Endothelial cell of umbilical vein (primary cell): ENCODE measurements around the gene NMNAT3. TPM values are rescaled to one million over a fixed set of nuclear protein-coding genes. Genes with fewer than 3 reads are reported as not detected.

Experiments used
- BruUV-seq: library from RNA; stranded (reverse); fragments of 400-500 nt; replicated peaks from 2 replicates; lab custom pipeline; 2021; lab: Mats Ljungman, UMichigan
- CTCF ChIA-PET: fragments of 300-600, 350-600 bp; sonication (Branson Sonifier 250); formaldehyde crosslinking; loops from one replicate; lab custom pipeline; 2021; ENCODE audit warnings: antibody characterized with exemption, inconsistent platforms; lab: Charles Lee
- POLR2A ChIA-PET: fragments of 300-600, 350-600 bp; sonication (Branson Sonifier 250); formaldehyde crosslinking; loops from one replicate; lab custom pipeline; 2021; ENCODE audit warnings: antibody characterized with exemption, inconsistent platforms; lab: Charles Lee
- DNase-seq: peaks from one replicate; pipeline ENCODE4 v3.0.0-alpha.2; 2011; ENCODE audit warnings: low read depth, low spot score
- FAIRE-seq: peaks from 2 replicates; lab custom pipeline; 2011; peaks lifted over from hg19 to GRCh38; lab: Jason Lieb, UNC
- H2AFZ ChIP-seq: 2 replicates; pipeline ENCODE4 v1.6.0; 2012; ENCODE audit warnings: low read depth, low read length, control low read depth, inconsistent platforms
- H3K27ac ChIP-seq: 2 replicates; pipeline ENCODE4 v1.5.1; 2011; ENCODE audit warnings: low read depth, mild to moderate bottlenecking, control low read depth, low read length, moderate library complexity; ENCODE audit not compliant: insufficient read depth
- H3K27me3 ChIP-seq, 2 experiments: 2 replicates each; pipeline versions ENCODE4 v1.6.0 to v1.6.1; 2011; ENCODE audit warnings: low read length in 2 of 2, mixed read lengths in 1 of 2; ENCODE audit not compliant: control insufficient read depth in 2 of 2, insufficient read depth in 2 of 2
- H3K36me3 ChIP-seq, 2 experiments: 2 replicates in 1 of 2; 3 replicates in 1 of 2; pipeline ENCODE4 v1.5.1; 2011; ENCODE audit warnings: low read length in 2 of 2, mild to moderate bottlenecking in 1 of 2, moderate library complexity in 1 of 2; ENCODE audit not compliant: control insufficient read depth in 2 of 2, insufficient read depth in 2 of 2; ENCODE audit errors: extremely low read depth in 1 of 2
- H3K4me1 ChIP-seq: 3 replicates; pipeline ENCODE4 v1.5.1; 2011; ENCODE audit warnings: mild to moderate bottlenecking, low read length; ENCODE audit not compliant: control insufficient read depth, insufficient read depth; ENCODE audit errors: extremely low read depth
- H3K4me2 ChIP-seq: 2 replicates; pipeline ENCODE4 v1.6.1; 2011; ENCODE audit warnings: low read length, control low read depth, mixed read lengths; ENCODE audit not compliant: insufficient read depth
- H3K4me3 ChIP-seq, 3 experiments: fragments of 200-600 bp in 1 of 3; sonication (generic), shearing (Covaris generic) in 1 of 3; replicated peaks in 1 of 3; 2 replicates each; pipeline ENCODE4 v1.5.1; 2011 to 2016; ENCODE audit warnings: control low read depth in 3 of 3, low read length in 3 of 3, mild to moderate bottlenecking in 2 of 3, inconsistent platforms in 1 of 3, low read depth in 1 of 3, moderate library complexity in 1 of 3; ENCODE audit not compliant: insufficient read depth in 1 of 3
- H3K79me2 ChIP-seq: 2 replicates; pipeline ENCODE4 v1.6.0; 2012; ENCODE audit warnings: low read length, inconsistent platforms; ENCODE audit not compliant: control insufficient read depth, insufficient read depth
- H3K9ac ChIP-seq: replicated peaks from 2 replicates; pipeline ENCODE3; 2011; ENCODE audit warnings: low read length, control low read depth; ENCODE audit not compliant: insufficient read depth; ENCODE audit errors: extremely low read depth
- H3K9me1 ChIP-seq: replicated peaks from 3 replicates; pipeline ENCODE4 v1.6.0; 2011; ENCODE audit warnings: mild to moderate bottlenecking, low read length; ENCODE audit not compliant: control insufficient read depth, insufficient read depth; ENCODE audit errors: extremely low read depth
- H3K9me3 ChIP-seq: replicated peaks from 2 replicates; pipeline ENCODE4 v1.5.1; 2012; ENCODE audit warnings: low read length, inconsistent platforms; ENCODE audit not compliant: control insufficient read depth, insufficient read depth
- H4K20me1 ChIP-seq: replicated peaks from 2 replicates; pipeline ENCODE3; 2011; ENCODE audit warnings: mild to moderate bottlenecking, low read length; ENCODE audit not compliant: control insufficient read depth, insufficient read depth; ENCODE audit errors: extremely low read depth
- EZH2 ChIP-seq: IDR thresholded peaks from 2 replicates; pipeline ENCODE4 v1.6.1; 2012; ENCODE audit warnings: borderline replicate concordance, low read depth, mild to moderate bottlenecking, moderate library complexity, low read length, inconsistent platforms; ENCODE audit not compliant: severe bottlenecking
- FOS ChIP-seq: IDR thresholded peaks from 2 replicates; pipeline ENCODE4 v1.6.1; 2011; ENCODE audit warnings: mild to moderate bottlenecking, low read length, moderate library complexity, borderline replicate concordance; ENCODE audit not compliant: insufficient read depth
- GATA2 ChIP-seq: IDR thresholded peaks from 2 replicates; pipeline ENCODE4 v1.7.0; 2011; ENCODE audit warnings: low read depth, mild to moderate bottlenecking, moderate library complexity, mixed read lengths, low read length; ENCODE audit not compliant: insufficient read length, insufficient read depth
- JUN ChIP-seq: IDR thresholded peaks from 2 replicates; pipeline ENCODE4 v1.6.1; 2011; ENCODE audit warnings: borderline replicate concordance, low read depth; ENCODE audit not compliant: insufficient read length, insufficient read depth
- MYC ChIP-seq: IDR thresholded peaks from one replicate; pipeline ENCODE4 v1.6.1; 2011; ENCODE audit warnings: mild to moderate bottlenecking, low read depth, low read length
- POLR2A ChIP-seq: IDR thresholded peaks from 2 replicates; pipeline ENCODE4 v1.6.1; 2012; ENCODE audit warnings: low read depth, mild to moderate bottlenecking, control low read depth, low read length
- POLR2AphosphoS5 ChIP-seq: IDR thresholded peaks from 2 replicates; pipeline ENCODE4 v1.6.1; 2012; ENCODE audit warnings: low read depth, mild to moderate bottlenecking, control low read depth, low read length, moderate library complexity; ENCODE audit not compliant: insufficient read depth
- dilution Hi-C: fragments of 300-500 bp; cut with MboI; formaldehyde crosslinking; loops from one replicate; pipeline ENCODE4 v1.15.0; 2019; ENCODE audit warnings: low sequenced_read_pairs; ENCODE audit not compliant: extremely low pct_ligation_motif_present
- intact Hi-C: fragments of 100-400 bp; cut with micrococcal nuclease; formaldehyde crosslinking; loops from one replicate; pipeline ENCODE4 v1.10.0; 2022
- polyA plus RNA-seq, 4 experiments: library from polyadenylated mRNA; depleted of rRNA in 3 of 4; stranded (reverse) in 3 of 4; unstranded in 1 of 4; fragments of >200 nt; gene quantifications; 2 replicates each; pipeline versions ENCODE4 v1.2.1 to v1.2.3, GENCODE V29; 2011 to 2012; ENCODE audit warnings: missing spikeins in 1 of 4
- total RNA-seq: library from RNA; stranded (reverse); gene quantifications from 2 replicates; pipeline ENCODE4 v1.2.3, GENCODE V29; 2021
- TF ChIP-seq, protein P1 (sequence below): IDR thresholded peaks from 2 replicates; pipeline ENCODE4 v1.6.1; 2011; ENCODE audit not compliant: insufficient read depth, insufficient read length
- TF ChIP-seq, protein P2 (sequence below), 2 donors: IDR thresholded peaks; 1 replicate in 1 of 2; 2 replicates in 1 of 2; pipeline ENCODE4 v1.5.1; 2011; ENCODE audit warnings: low read length in 2 of 2, mild to moderate bottlenecking in 2 of 2, moderate library complexity in 2 of 2, control low read depth in 1 of 2, inconsistent platforms in 1 of 2, low read depth in 1 of 2; ENCODE audit not compliant: insufficient read depth in 1 of 2; ENCODE audit errors: extremely low read depth in 1 of 2

Gene NMNAT3
- total and polyA plus RNA-seq, 2 donors (not counting 3 experiments of a cell fraction or from before 2014, with no cell fraction given) = 0.59 to 0.60 TPM

DNA sequence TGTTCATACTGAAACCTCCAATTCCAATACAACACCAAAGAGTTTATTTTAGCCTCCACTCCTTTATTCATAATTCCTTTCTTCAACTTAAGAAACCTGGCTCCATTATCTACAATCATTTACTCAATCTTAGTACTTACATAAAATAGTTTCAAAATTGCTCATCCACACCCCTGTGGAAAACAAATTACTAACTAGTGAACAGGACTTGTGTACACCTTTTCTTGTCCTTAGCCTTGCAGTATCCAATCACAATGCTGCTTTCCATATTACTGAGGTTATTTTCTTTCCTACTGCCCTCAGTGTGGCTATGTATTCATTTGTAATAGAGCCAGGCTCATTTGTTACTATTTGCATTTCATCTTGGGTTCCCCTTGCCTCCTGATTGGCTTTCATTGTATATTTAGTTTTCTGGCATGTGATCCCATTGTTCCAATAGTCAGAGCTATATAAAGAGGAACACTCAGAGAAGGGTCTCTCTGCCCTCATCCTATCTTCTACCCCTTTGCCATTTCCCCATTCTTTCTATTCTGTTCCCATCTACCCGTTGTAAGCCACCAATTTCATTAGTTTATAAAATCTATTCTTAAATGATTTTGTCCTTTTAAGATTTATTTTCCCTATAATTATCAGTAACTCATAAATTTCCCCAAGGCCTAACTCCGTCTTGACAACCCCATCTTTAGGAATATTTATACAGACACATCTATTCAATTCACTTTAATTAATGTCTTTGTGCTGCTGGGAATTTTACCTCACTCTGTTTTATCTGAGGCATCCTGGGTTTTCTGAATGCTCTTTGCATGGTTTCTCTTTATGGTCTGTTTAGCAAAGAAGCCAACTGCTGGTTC lies 70.3 kb downstream of the NMNAT3 start:
- Histone ChIP-seq H3K4me3 (no peak overlapping the region), H3K4me1 (no peaks in the 10 kb centered on the region), H3K9me1 (no peaks in the 10 kb centered on the region), H3K79me2 (no peaks in the 10 kb centered on the region), H3K27ac (no peak overlapping the region), H4K20me1 (no peaks in the 10 kb centered on the region), H3K36me3 (no peaks in the 10 kb centered on the region), H3K27me3 (no peaks in the 10 kb centered on the region), H3K4me2 (no peak overlapping the region), H3K9me3 (no peaks in the 10 kb centered on the region), H2AFZ (no peak overlapping the region), H3K9ac (no peak overlapping the region)
- intact Hi-C loops (no loop called here), dilution Hi-C loops (no loop called here)
- FAIRE-seq (no peak), DNase-seq (no peak)
- ChIA-PET POLR2A (no interaction called here), CTCF (no interaction called here)
- no TSS peak for BruUV-seq
- no peak for TF ChIP-seq EZH2
- no peak for TF ChIP-seq GATA2
- TF ChIP-seq, protein P1, sequence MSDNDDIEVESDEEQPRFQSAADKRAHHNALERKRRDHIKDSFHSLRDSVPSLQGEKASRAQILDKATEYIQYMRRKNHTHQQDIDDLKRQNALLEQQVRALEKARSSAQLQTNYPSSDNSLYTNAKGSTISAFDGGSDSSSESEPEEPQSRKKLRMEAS = no peak
- no peak for TF ChIP-seq MYC
- TF ChIP-seq, protein P2, sequence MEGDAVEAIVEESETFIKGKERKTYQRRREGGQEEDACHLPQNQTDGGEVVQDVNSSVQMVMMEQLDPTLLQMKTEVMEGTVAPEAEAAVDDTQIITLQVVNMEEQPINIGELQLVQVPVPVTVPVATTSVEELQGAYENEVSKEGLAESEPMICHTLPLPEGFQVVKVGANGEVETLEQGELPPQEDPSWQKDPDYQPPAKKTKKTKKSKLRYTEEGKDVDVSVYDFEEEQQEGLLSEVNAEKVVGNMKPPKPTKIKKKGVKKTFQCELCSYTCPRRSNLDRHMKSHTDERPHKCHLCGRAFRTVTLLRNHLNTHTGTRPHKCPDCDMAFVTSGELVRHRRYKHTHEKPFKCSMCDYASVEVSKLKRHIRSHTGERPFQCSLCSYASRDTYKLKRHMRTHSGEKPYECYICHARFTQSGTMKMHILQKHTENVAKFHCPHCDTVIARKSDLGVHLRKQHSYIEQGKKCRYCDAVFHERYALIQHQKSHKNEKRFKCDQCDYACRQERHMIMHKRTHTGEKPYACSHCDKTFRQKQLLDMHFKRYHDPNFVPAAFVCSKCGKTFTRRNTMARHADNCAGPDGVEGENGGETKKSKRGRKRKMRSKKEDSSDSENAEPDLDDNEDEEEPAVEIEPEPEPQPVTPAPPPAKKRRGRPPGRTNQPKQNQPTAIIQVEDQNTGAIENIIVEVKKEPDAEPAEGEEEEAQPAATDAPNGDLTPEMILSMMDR (IDR thresholded peaks at IDR 0.05; ENCODE audit: extremely low read depth in 1 of 2, insufficient read depth in 1 of 2, low read depth in 1 of 2, low read length in 2 of 2) = no peak
- TF ChIP-seq POLR2AphosphoS5 = no peak
- TF ChIP-seq FOS = no peak
- no peak for TF ChIP-seq JUN
- no peak for TF ChIP-seq POLR2A
